Calu3 (cell line): Measurements from ENCODE around the gene MRPL57. TPM values are rescaled to one million over a fixed set of nuclear protein-coding genes. Genes with fewer than 3 reads are reported as not detected.
"Not testable (repeated sequence)": the region's sequence is repeated elsewhere in the genome, so short reads cannot be mapped to it uniquely, and the experiment has no call there.

Experiments
- BruUV-seq: library from RNA; stranded (reverse); fragments of 400-500 nt; replicated peaks from 2 replicates; lab custom pipeline; 2021; lab: Mats Ljungman, UMichigan
- CTCF ChIA-PET: fragments of 300-600 bp; sonication (Branson Sonifier 250); formaldehyde crosslinking; loops from one replicate; lab custom pipeline; 2022; ENCODE audit warnings: antibody characterized with exemption; lab: Charles Lee
- DNase-seq: peaks from one replicate; pipeline ENCODE4 v3.0.0; 2022
- H3K27ac Mint-ChIP-seq: one replicate; pipeline ENCODE4 v1.8.0; 2022; ENCODE audit warnings: mixed read lengths; ENCODE audit not compliant: unreplicated experiment
- H3K27me3 Mint-ChIP-seq: one replicate; pipeline ENCODE4 v1.8.0; 2022; ENCODE audit warnings: mixed read lengths; ENCODE audit not compliant: unreplicated experiment
- H3K36me3 Mint-ChIP-seq: one replicate; pipeline ENCODE4 v1.8.0; 2022; ENCODE audit warnings: mild to moderate bottlenecking, moderate library complexity, mixed read lengths; ENCODE audit not compliant: insufficient read depth, unreplicated experiment
- H3K4me1 Mint-ChIP-seq: one replicate; pipeline ENCODE4 v1.8.0; 2022; ENCODE audit warnings: mild to moderate bottlenecking, low read depth, mixed read lengths; ENCODE audit not compliant: unreplicated experiment
- H3K4me3 Mint-ChIP-seq: one replicate; pipeline ENCODE4 v1.8.0; 2022; ENCODE audit warnings: mild to moderate bottlenecking, low read depth, moderate library complexity, mixed read lengths; ENCODE audit not compliant: unreplicated experiment
- H3K9me3 Mint-ChIP-seq: one replicate; pipeline ENCODE4 v1.8.0; 2022; ENCODE audit warnings: low read depth, mixed read lengths; ENCODE audit not compliant: unreplicated experiment
- intact Hi-C: fragments of 100-400 bp; cut with micrococcal nuclease; formaldehyde crosslinking; loops from one replicate; pipeline ENCODE4 v1.10.0; 2022; ENCODE audit not compliant: unreplicated experiment
- total RNA-seq: library from RNA; stranded (reverse); gene quantifications from 2 replicates; pipeline ENCODE4 v1.2.3, GENCODE V29; 2022
- TF ChIP-seq, protein P1 (sequence below): fragments of 200-600 bp; IDR thresholded peaks from one replicate; pipeline ENCODE4 v1.8.0; 2022; ENCODE audit warnings: antibody characterized with exemption; ENCODE audit not compliant: unreplicated experiment

MRPL57 gene
- total RNA-seq, 1 experiment from 2014 or later: 15.2 TPM

DNA sequence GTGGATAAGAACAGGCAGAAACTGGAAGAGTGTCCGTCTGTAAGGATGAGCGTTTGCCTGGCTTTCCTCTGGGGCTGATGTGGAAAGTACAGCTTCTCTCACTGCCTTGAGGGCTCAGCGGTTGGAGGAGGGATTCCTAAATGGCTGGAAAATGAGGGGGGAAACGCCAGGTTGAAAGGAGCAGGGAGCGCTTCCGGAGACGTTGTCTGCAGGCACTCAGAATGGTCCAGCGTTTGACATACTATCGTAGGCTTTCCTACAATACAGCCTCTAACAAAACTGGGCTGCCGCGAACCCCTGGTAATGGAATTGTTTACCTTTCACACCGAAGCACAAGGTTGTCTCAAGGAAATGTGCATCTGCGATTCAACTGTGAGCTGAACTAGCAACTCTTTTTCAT lies 39.9 kb downstream of the MRPL57 start:
- Mint-ChIP-seq H3K4me3 (no peak overlapping the region), H3K27me3 (peaks cover 43% of the 10 kb centered on the region), H3K9me3 (peaks cover 6% of the 10 kb centered on the region), H3K36me3 (no peaks in the 10 kb centered on the region), H3K4me1 (no peaks in the 10 kb centered on the region), H3K27ac (no peak overlapping the region)
- intact Hi-C loops: no loop called here
- DNase-seq: no peak
- CTCF ChIA-PET: interaction anchor here (0.7 kb wide), 1 partner anchor 13 kb away, joined by 3 read pairs; no protein-coding TSS in a partner anchor
- TF ChIP-seq, protein P1, sequence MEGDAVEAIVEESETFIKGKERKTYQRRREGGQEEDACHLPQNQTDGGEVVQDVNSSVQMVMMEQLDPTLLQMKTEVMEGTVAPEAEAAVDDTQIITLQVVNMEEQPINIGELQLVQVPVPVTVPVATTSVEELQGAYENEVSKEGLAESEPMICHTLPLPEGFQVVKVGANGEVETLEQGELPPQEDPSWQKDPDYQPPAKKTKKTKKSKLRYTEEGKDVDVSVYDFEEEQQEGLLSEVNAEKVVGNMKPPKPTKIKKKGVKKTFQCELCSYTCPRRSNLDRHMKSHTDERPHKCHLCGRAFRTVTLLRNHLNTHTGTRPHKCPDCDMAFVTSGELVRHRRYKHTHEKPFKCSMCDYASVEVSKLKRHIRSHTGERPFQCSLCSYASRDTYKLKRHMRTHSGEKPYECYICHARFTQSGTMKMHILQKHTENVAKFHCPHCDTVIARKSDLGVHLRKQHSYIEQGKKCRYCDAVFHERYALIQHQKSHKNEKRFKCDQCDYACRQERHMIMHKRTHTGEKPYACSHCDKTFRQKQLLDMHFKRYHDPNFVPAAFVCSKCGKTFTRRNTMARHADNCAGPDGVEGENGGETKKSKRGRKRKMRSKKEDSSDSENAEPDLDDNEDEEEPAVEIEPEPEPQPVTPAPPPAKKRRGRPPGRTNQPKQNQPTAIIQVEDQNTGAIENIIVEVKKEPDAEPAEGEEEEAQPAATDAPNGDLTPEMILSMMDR: no peak
- no TSS peak for BruUV-seq

DNA sequence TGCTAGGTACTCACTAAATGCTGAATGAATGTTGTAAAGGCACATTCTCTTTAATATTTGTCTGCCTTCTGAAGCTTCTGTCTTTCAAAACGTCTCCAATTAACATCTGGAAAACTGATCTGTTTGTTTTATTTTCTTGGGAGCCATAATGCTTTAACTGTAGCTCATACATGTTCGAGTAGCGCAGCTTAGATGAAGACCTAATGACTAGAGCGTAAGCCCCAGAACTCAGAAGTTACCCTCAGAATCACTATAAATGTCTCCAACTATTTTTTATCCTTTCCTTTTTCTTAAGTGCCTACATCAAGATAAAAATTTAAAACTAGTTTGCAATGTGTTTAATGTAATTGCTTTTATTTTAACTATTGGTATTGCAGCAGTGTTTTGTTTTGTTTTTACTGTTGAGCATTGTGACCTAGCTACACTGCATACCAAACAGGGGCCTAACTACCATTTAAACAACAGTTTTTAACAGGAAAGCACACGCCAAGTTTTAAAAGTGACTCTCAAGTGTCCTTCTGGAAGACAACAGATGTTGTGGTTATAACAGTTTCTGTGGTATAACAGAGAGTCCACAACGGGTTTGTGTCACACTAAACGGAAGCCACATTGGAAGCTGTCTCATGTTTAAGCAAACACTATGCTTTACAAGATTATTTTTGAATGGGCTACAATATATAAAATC lies 42.0 kb downstream of the MRPL57 start:
- no peak for DNase-seq
- CTCF ChIA-PET: interaction anchor here (0.6 to 1.0 kb wide), 3 partner anchors 275 to 346 kb away, joined by 3 to 5 read pairs (median 3); no protein-coding TSS in a partner anchor
- BruUV-seq: no TSS peak

DNA sequence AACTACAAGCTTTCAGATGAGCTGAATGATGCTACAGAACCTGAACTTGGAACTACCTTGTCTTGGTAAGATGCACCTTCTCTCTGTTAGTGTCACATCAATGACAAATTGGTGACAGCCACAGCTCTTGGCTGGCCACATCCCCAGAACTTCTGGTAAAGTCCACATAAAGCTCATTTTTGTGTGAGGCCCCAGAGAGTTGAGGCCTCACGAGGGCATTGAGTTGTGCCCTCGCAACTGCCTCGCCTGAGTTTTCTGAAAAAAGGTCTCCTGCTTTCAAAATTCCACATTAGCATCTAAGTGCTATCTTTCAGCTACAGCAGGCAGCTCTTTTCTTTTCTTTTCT lies 42.6 kb downstream of the MRPL57 start:
- peaks cover 20% of the 10 kb centered on the region for H3K27me3 Mint-ChIP-seq
- no peaks in the 10 kb centered on the region for H3K36me3 Mint-ChIP-seq
- intact Hi-C loops: no loop called here
- no peak overlapping the region for H3K27ac Mint-ChIP-seq
- DNase-seq: no peak
- H3K4me1 Mint-ChIP-seq: no peaks in the 10 kb centered on the region
- no TSS peak for BruUV-seq
- TF ChIP-seq, protein P1: no peak
- H3K9me3 Mint-ChIP-seq: no peaks in the 10 kb centered on the region
- CTCF ChIA-PET: no interaction called here
- no peak overlapping the region for H3K4me3 Mint-ChIP-seq

More for the DNA sequence above, 42.0 kb downstream of the MRPL57 start:
- no peaks in the 10 kb centered on the region for H3K9me3 Mint-ChIP-seq
- peaks cover 21% of the 10 kb centered on the region for H3K27me3 Mint-ChIP-seq
- intact Hi-C loops: no loop called here
- H3K4me1 Mint-ChIP-seq: no peaks in the 10 kb centered on the region
- no peak overlapping the region for H3K4me3 Mint-ChIP-seq
- no peaks in the 10 kb centered on the region for H3K36me3 Mint-ChIP-seq
- TF ChIP-seq, protein P1: no peak
- no peak overlapping the region for H3K27ac Mint-ChIP-seq

DNA sequence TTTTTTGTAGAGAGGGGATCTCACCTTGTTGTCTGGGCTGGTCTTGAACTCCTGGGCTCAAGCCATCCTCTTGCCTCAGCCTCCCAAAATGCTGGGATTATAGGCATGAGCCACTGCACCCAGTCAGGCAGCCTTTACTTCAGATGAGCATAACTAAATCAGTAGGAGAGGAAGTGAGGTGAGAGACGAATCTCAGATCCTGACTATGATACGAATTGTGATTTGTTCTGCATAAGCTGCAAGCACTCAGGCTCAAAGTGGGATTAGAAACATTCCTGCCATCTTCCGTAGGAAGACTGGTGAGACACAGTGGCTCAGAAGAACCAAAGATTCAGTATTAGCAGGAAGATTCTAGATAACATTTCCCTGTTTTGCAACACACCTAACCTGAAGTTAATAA lies 43.3 kb downstream of the MRPL57 start:
- H3K27ac Mint-ChIP-seq, H3K4me3 Mint-ChIP-seq, H3K36me3 Mint-ChIP-seq, BruUV-seq, DNase-seq, intact Hi-C loops, H3K9me3 Mint-ChIP-seq, H3K4me1 Mint-ChIP-seq: not testable (repeated sequence)
- CTCF ChIA-PET: interaction anchor here (0.6 kb wide), 1 partner anchor 24 kb away, joined by 13 read pairs; no protein-coding TSS in a partner anchor
- peaks cover 24% of the 10 kb centered on the region for H3K27me3 Mint-ChIP-seq

DNA sequence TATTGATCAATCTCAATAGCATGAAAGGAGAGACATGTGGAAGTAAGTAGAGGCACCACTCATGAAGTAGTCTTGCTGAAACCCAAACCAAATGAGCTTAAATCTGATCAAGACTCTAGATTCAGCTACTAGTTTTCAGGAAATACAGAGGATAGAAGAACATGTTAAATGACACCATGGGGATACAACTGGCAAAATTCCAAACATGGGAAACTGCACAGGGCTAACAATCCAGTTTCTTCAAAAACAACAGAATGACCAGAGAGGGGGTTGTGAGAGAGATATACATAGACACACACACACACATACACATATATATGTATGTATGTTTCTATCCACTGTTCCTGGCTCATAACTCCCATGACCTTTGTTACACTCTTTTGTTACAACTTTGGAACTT lies 44.8 kb downstream of the MRPL57 start:
- TF ChIP-seq, protein P1: no peak
- no peaks in the 10 kb centered on the region for H3K9me3 Mint-ChIP-seq
- DNase-seq: no peak
- no peaks in the 10 kb centered on the region for H3K36me3 Mint-ChIP-seq
- H3K27ac Mint-ChIP-seq: no peak overlapping the region
- H3K4me1 Mint-ChIP-seq: no peaks in the 10 kb centered on the region
- no TSS peak for BruUV-seq
- CTCF ChIA-PET: no interaction called here
- peaks cover 33% of the 10 kb centered on the region for H3K27me3 Mint-ChIP-seq
- no peak overlapping the region for H3K4me3 Mint-ChIP-seq
- intact Hi-C loops: no loop called here
